ENCODE data around the gene GNAI3.

GNAI3 gene

DNA sequence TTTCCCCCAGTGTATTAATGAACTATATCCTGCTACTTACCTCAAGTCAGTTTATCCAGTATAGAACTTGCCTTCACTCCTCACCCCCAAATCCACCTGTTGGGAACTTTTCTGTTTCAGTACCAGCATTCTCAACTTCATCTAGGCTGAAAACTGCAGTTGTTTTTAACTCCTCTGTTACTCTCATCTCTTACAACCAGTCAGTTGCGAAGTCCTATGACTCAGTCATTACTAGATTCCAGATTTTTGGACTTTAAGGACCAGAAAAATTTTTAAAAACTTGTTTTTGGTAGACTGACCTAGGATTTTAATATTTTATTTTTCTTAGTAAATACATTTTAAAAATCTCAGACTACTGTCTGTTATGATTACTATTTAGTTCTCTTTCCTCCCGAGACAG, 8.1 kb downstream of the GNAI3 start:
- ChIA-PET CTCF (interaction anchor here (0.7 kb wide), 1 partner anchor 98 kb away, joined by 3 read pairs; no protein-coding TSS in a partner anchor), POLR2A (ENCODE audit: low non-redundant PET) (no interaction called here)
- DNase-seq (ENCODE audit: low spot score): no peak
- no peak overlapping the region for H3K27ac ChIP-seq
- TF ChIP-seq CTCF (conservative IDR thresholded peaks at IDR 0.05; ENCODE audit: low read depth): no peak

DNA sequence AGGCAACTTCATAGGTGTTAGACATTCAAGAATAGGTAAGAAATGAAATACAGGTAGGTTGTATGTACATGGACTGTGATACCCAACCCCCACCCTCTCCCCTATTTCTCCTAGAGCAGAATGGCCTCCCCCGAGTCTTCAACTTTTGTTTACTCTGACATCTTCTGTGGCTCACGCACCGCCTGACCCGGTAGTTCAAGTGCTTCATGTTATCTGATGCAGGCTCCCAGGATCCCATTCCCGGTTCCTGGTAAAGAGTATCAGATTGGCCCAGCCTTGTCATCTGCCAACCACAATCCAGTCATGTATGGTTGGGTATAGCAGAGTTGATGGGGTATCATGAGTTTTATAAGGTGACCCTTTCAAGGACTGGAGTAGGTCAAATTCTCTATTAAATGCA, 9.1 kb downstream of the GNAI3 start:
- no peak for DNase-seq (ENCODE audit: low spot score)
- H3K27ac ChIP-seq: no peak overlapping the region
- POLR2A ChIA-PET (ENCODE audit: low non-redundant PET): no interaction called here
- CTCF ChIA-PET: no interaction called here
- TF ChIP-seq CTCF (conservative IDR thresholded peaks at IDR 0.05; ENCODE audit: low read depth): no peak

DNA sequence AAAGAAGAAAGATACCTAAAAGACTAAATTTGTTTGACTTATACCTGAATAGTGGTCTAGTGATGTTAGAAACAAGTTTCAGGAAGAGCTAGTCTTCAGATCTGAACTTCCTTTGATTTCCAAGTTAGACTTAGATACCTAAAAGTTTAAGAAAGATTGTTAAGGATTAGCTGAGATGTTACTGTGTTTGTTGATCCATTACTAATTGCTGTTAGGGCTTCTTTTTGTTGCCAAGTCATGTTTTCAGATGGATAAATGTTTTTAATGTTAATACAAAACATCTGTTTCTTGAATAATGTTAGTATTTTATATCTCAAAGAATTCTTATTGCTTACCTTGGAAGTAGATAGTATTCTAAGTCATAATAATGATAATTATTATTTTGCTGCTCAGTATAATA, 11.6 kb downstream of the GNAI3 start:
- DNase-seq (ENCODE audit: low spot score): no peak
- ChIA-PET POLR2A (ENCODE audit: low non-redundant PET) (no interaction called here), CTCF (interaction anchor here (1.1 to 1.5 kb wide), 2 partner anchors 28 to 424 kb away, joined by 3 to 4 read pairs; no protein-coding TSS in a partner anchor)
- no peak for TF ChIP-seq CTCF (conservative IDR thresholded peaks at IDR 0.05; ENCODE audit: low read depth)
- H3K27ac ChIP-seq: no peak overlapping the region

GRCh38 chr1:109564194-109564878, 15.9 kb downstream of the GNAI3 start:
- POLR2A ChIA-PET (ENCODE audit: low non-redundant PET): no interaction called here
- no peak overlapping the region for H3K27ac ChIP-seq
- no peak for DNase-seq (ENCODE audit: low spot score)
- CTCF ChIA-PET: interaction anchor here (0.6 to 0.7 kb wide), 2 partner anchors 18 to 66 kb away, joined by 5 to 6 read pairs; no protein-coding TSS in a partner anchor
- TF ChIP-seq CTCF (conservative IDR thresholded peaks at IDR 0.05; ENCODE audit: low read depth): no peak

DNA sequence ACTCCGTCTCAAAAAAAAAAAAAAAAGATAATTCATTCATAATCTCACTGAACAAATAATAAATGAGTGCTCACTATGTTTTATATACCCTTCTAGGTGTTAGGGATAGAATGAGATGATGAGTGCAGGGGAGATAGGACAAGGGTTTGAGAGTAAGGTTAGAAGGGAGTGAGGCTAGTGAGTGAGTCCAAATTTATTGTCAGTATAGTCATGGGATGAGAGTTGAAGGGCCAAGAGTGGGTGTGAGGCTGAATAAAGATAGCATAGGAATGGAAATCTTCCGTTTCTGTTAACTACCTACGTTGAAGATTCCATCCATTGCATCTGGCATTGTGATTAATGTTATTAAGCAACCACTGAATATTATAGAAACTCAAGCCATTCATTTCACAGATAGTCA, 16.8 kb downstream of the GNAI3 start:
- TF ChIP-seq CTCF (conservative IDR thresholded peaks at IDR 0.05; ENCODE audit: low read depth): no peak
- POLR2A ChIA-PET (ENCODE audit: low non-redundant PET): no interaction called here
- no peak overlapping the region for H3K27ac ChIP-seq
- CTCF ChIA-PET: interaction anchor here (0.6 to 0.7 kb wide), 2 partner anchors 19 to 414 kb away, joined by 3 to 5 read pairs; no protein-coding TSS in a partner anchor
- DNase-seq (ENCODE audit: low spot score): no peak

DNA sequence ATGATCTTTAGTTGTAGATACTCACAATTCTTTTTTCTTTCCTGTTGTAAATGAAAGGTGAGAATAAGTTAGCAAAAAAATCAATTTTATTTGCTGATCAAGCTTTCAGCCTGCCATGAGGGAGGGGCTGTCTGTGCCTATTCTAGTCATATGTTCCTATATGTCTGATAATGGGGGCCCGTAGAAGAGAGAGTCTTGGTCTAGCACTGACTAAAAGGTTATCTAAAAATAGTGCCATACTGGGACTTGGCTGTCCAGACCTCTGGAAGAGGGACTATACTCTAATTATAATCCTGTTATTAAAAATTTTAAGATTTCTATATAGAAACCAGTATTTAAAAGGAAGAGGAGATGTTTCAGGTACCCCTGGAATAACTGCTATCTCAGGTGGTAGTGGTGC, 18.6 kb downstream of the GNAI3 start:
- no peak for TF ChIP-seq CTCF (conservative IDR thresholded peaks at IDR 0.05; ENCODE audit: low read depth)
- ChIA-PET CTCF (no interaction called here), POLR2A (ENCODE audit: low non-redundant PET) (no interaction called here)
- no peak overlapping the region for H3K27ac ChIP-seq
- no peak for DNase-seq (ENCODE audit: low spot score)
